Parathyroid adenoma (tissue), 2 donors: ENCODE measurements around the gene C2CD3.

Experiments used
- H2AFZ ChIP-seq: fragments of 300-600 bp; sonication (generic); one replicate; pipeline ENCODE4 v1.7.0; 2017; ENCODE audit warnings: antibody characterized with exemption, mild to moderate bottlenecking
- H3K27ac ChIP-seq: fragments of 300-600 bp; sonication (generic); one replicate; pipeline ENCODE4 v1.7.0; 2017
- H3K27me3 ChIP-seq: fragments of 300-600 bp; sonication (generic); one replicate; pipeline ENCODE4 v1.7.0; 2017; ENCODE audit warnings: low read length; ENCODE audit not compliant: control insufficient read depth, insufficient read depth
- H3K36me3 ChIP-seq: fragments of 300-600 bp; sonication (generic); one replicate; pipeline ENCODE4 v1.7.0; 2017; ENCODE audit warnings: low read length; ENCODE audit not compliant: control insufficient read depth, insufficient read depth
- H3K4me1 ChIP-seq: fragments of 300-600 bp; sonication (generic); one replicate; pipeline ENCODE4 v1.7.0; 2017; ENCODE audit warnings: control low read depth
- H3K4me2 ChIP-seq: fragments of 300-600 bp; sonication (generic); one replicate; pipeline ENCODE4 v1.7.0; 2017; ENCODE audit warnings: low read length
- H3K4me3 ChIP-seq: fragments of 300-600 bp; sonication (generic); one replicate; pipeline ENCODE4 v1.7.0; 2017; ENCODE audit warnings: low read depth, low read length
- H3K79me2 ChIP-seq: fragments of 300-600 bp; sonication (generic); one replicate; pipeline ENCODE4 v1.7.0; 2017; ENCODE audit warnings: control low read depth
- H3K9ac ChIP-seq: fragments of 300-600 bp; sonication (generic); one replicate; pipeline ENCODE4 v1.7.0; 2017; ENCODE audit warnings: mild to moderate bottlenecking
- H3K9me3 ChIP-seq: fragments of 300-600 bp; sonication (generic); one replicate; pipeline ENCODE4 v1.7.0; 2017; ENCODE audit warnings: low read length; ENCODE audit not compliant: control insufficient read depth
- TF ChIP-seq, protein P1 (sequence below): fragments of 300-600 bp; sonication (generic); IDR thresholded peaks from one replicate; pipeline ENCODE4 v1.7.0; 2017; ENCODE audit warnings: antibody characterized with exemption, mild to moderate bottlenecking
- donor health status: primary hyperparathyroidism.

C2CD3 gene

DNA sequence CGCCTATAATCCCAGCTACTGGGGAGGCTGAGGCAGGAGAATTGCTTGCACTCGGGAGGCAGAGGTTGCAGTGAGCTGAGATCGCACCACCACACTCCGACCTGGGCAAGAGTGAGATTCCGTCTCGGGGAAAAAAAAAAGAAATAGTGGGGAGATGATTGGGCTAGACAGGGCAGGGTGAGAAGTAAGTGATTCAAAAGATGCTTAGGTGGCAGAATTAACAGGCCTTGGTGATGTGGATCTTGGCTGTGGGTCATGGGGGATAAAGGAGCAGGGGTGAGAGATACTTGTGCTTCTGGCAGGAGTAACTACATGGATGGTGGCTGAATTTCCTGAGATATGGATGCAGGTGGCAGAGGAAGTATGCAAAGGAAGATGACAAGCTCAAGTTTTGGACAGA lies 148.8 kb downstream of the C2CD3 start:
- no peak overlapping the region for H3K4me3 ChIP-seq
- TF ChIP-seq, protein P1, sequence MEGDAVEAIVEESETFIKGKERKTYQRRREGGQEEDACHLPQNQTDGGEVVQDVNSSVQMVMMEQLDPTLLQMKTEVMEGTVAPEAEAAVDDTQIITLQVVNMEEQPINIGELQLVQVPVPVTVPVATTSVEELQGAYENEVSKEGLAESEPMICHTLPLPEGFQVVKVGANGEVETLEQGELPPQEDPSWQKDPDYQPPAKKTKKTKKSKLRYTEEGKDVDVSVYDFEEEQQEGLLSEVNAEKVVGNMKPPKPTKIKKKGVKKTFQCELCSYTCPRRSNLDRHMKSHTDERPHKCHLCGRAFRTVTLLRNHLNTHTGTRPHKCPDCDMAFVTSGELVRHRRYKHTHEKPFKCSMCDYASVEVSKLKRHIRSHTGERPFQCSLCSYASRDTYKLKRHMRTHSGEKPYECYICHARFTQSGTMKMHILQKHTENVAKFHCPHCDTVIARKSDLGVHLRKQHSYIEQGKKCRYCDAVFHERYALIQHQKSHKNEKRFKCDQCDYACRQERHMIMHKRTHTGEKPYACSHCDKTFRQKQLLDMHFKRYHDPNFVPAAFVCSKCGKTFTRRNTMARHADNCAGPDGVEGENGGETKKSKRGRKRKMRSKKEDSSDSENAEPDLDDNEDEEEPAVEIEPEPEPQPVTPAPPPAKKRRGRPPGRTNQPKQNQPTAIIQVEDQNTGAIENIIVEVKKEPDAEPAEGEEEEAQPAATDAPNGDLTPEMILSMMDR: no peak
- H3K36me3 ChIP-seq: no peaks in the 10 kb centered on the region
- H3K79me2 ChIP-seq: no peaks in the 10 kb centered on the region
- no peaks in the 10 kb centered on the region for H3K4me1 ChIP-seq
- H3K27ac ChIP-seq: no peak overlapping the region
- no peak overlapping the region for H2AFZ ChIP-seq
- no peak overlapping the region for H3K4me2 ChIP-seq
- no peaks in the 10 kb centered on the region for H3K27me3 ChIP-seq
- no peak overlapping the region for H3K9ac ChIP-seq
- H3K9me3 ChIP-seq: no peaks in the 10 kb centered on the region

DNA sequence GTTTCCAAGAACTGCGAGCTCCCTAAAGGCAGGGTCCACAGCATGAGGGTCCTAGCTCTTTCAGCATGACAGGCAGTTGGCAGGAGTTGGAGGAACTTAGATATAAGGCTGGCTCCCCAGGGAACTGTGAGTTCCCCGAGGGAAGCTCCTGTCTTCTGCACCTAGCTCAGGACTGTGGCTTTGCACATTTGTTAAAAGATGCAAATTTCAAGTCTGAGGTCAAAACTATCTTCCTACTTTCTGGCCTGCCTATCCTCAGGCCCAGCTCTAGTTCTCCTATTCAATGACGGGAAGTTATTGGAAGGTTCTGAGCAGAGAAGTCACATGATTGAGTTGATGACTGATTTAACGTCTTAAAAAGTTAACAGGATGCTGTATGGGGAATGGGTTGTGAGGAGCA lies 150.3 kb downstream of the C2CD3 start:
- H3K9ac ChIP-seq: no peak overlapping the region
- no peak overlapping the region for H3K4me2 ChIP-seq
- no peaks in the 10 kb centered on the region for H3K36me3 ChIP-seq
- H2AFZ ChIP-seq: no peak overlapping the region
- no peaks in the 10 kb centered on the region for H3K4me1 ChIP-seq
- H3K27me3 ChIP-seq: no peaks in the 10 kb centered on the region
- H3K9me3 ChIP-seq: no peaks in the 10 kb centered on the region
- no peak overlapping the region for H3K27ac ChIP-seq
- no peak overlapping the region for H3K4me3 ChIP-seq
- TF ChIP-seq, protein P1: no peak
- H3K79me2 ChIP-seq: no peaks in the 10 kb centered on the region

DNA sequence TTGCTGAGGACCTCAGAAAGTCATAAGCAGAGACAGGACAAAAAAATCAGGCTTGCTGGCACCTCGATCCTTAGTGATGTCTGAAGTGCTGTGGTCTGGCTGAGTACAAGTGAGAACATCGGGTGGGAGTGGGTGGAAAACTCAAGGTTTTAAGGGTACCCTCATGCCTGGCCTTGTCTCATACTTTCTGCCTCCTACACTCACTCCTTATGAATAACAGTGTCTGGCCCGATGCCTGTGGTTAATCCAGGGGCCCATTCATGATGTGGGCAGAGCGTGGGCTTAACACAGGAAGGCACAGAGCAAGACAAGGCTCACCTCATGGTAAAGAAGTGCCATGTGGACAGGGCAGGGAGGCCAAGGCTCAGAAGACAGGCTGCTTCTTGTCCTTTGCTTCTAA lies 150.9 kb downstream of the C2CD3 start:
- H3K4me1 ChIP-seq: no peaks in the 10 kb centered on the region
- no peak overlapping the region for H3K4me2 ChIP-seq
- no peak overlapping the region for H2AFZ ChIP-seq
- H3K79me2 ChIP-seq: no peaks in the 10 kb centered on the region
- no peak overlapping the region for H3K27ac ChIP-seq
- no peak overlapping the region for H3K4me3 ChIP-seq
- H3K9ac ChIP-seq: no peak overlapping the region
- H3K9me3 ChIP-seq: no peaks in the 10 kb centered on the region
- H3K36me3 ChIP-seq: no peaks in the 10 kb centered on the region
- TF ChIP-seq, protein P1: no peak
- no peaks in the 10 kb centered on the region for H3K27me3 ChIP-seq

DNA sequence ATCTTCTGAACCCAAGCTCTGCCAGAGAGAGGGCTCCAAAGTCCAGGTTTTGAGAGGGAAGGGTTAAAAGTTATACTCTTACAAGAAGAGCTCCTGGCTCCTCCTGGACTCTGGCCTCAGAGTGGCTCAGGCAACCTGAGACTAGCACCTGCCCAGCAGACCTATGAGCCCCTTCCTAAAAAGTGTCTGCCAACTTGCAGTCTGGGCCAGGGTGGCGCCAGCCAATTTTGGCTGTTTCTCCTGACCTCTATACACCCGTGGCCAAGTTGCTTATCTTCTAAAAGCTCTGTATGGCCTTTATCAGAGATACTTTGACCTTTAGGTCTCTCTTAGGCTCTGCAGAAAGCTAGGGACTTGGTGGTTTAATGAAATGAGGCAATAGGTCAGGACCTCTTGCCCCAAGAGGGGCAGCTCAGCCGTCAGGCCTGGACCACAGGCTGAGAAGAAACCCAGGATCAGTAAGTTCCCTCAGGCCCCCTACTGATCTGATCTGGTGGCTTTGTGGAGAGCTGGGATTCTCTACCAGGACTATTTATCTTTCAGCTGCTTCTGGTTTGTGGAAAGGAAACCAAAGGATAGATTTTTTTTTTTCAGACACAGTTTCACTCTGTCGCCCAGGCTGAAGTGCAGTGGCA lies 151.6 kb downstream of the C2CD3 start:
- H3K9me3 ChIP-seq: no peaks in the 10 kb centered on the region
- H3K9ac ChIP-seq: no peak overlapping the region
- peak overlapping the region; percentile 22 for H3K4me2 ChIP-seq
- H3K27ac ChIP-seq: peak overlapping the region; percentile 34
- no peaks in the 10 kb centered on the region for H3K79me2 ChIP-seq
- H3K4me3 ChIP-seq: no peak overlapping the region
- no peaks in the 10 kb centered on the region for H3K4me1 ChIP-seq
- TF ChIP-seq, protein P1: no peak
- H3K36me3 ChIP-seq: no peaks in the 10 kb centered on the region
- H3K27me3 ChIP-seq: no peaks in the 10 kb centered on the region
- H2AFZ ChIP-seq: no peak overlapping the region

DNA sequence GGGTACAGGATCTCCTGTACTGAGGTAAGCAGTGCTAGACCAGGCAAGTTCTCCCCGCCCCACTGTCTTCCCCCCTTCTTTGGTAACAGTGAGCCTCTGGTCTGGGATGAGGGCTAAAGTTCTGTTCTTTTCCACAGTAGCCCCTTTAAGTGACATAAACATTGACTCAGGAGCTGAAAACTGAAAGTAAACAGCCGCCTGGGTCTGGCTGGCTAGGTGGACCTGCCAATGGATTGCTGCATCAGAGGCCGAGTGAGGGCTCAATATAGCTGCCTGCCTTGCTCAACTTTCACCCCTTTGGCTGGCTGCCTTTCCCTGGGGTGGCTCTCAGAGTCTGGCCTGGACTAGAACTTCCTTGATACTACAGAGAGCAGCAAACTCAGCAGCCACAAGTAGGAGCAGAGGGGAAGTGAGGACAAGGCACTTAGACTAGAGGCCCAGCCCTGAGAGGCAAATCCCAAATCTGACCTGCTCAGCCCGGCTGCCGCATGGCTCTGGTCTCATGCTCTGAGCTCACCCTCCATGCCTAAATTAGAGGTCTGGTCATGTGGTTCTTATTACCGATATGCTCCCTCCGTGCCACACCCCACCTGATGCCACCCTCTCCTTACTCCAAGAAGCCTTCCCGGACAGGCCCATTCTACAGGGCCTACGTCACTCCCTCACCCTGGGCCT lies 152.3 kb downstream of the C2CD3 start:
- Histone ChIP-seq H3K9me3 (no peaks in the 10 kb centered on the region), H3K4me1 (no peaks in the 10 kb centered on the region), H3K79me2 (no peaks in the 10 kb centered on the region), H3K9ac (no peak overlapping the region), H3K36me3 (no peaks in the 10 kb centered on the region), H3K4me2 (peak overlapping the region; percentile 22), H3K4me3 (no peak overlapping the region), H2AFZ (no peak overlapping the region), H3K27me3 (no peaks in the 10 kb centered on the region), H3K27ac (peak overlapping the region; percentile 34)
- TF ChIP-seq, protein P1: no peak
